Measurements from ENCODE around the gene CA12.

Gene CA12

GRCh38 chr15:63401714-63402497, 20.3 kb upstream of the CA12 start:
- no peak for DNase-seq

GRCh38 chr15:63401078-63401477, 19.4 kb upstream of the CA12 start:
- DNase-seq = no peak

- DNase-seq = no peak
Measured at GRCh38 chr15:63398456-63398855, 16.8 kb upstream of the CA12 start.

- DNase-seq = no peak
Measured at GRCh38 chr15:63396152-63396928, 14.7 kb upstream of the CA12 start.

GRCh38 chr15:63395730-63396151, 14.1 kb upstream of the CA12 start:
- no peak for DNase-seq

- DNase-seq = no peak
Measured at GRCh38 chr15:63392361-63393009, 10.8 kb upstream of the CA12 start.

GRCh38 chr15:63391669-63392360, 10.2 kb upstream of the CA12 start:
- DNase-seq = no peak

GRCh38 chr15:63390689-63391088, 9.0 kb upstream of the CA12 start:
- no peak for DNase-seq

GRCh38 chr15:63389902-63390670, 8.4 kb upstream of the CA12 start:
- DNase-seq = no peak

- no peak for DNase-seq
Measured at GRCh38 chr15:63388511-63388910, 6.9 kb upstream of the CA12 start.

- DNase-seq = no peak
Measured at GRCh38 chr15:63387748-63388493, 6.3 kb upstream of the CA12 start.

- DNase-seq = no peak
Measured at GRCh38 chr15:63385911-63386531, 4.4 kb upstream of the CA12 start.

- no peak for DNase-seq
Measured at GRCh38 chr15:63384906-63385305, 3.3 kb upstream of the CA12 start.

- DNase-seq = no peak
Measured at GRCh38 chr15:63382966-63383710, 1.5 kb upstream of the CA12 start.

- no peak for DNase-seq
Measured at GRCh38 chr15:63380808-63381282, 801 bp downstream of the CA12 start.

GRCh38 chr15:63380151-63380807, 1.4 kb downstream of the CA12 start:
- no peak for DNase-seq

- DNase-seq = no peak
Measured at GRCh38 chr15:63379492-63380150, 2.0 kb downstream of the CA12 start.

- DNase-seq = no peak
Measured at GRCh38 chr15:63378946-63379345, 2.7 kb downstream of the CA12 start.

All from stimulated activated CD4-positive, alpha-beta T cell treated with anti-CD3 and anti-CD28 coated beads, Interleukin-12 subunit alpha, Interleukin-12 subunit beta, amount 100 ng/mL, for 4 hours (primary cell).